ENCODE measurements around the gene HSPA12B.

HSPA12B gene

DNA sequence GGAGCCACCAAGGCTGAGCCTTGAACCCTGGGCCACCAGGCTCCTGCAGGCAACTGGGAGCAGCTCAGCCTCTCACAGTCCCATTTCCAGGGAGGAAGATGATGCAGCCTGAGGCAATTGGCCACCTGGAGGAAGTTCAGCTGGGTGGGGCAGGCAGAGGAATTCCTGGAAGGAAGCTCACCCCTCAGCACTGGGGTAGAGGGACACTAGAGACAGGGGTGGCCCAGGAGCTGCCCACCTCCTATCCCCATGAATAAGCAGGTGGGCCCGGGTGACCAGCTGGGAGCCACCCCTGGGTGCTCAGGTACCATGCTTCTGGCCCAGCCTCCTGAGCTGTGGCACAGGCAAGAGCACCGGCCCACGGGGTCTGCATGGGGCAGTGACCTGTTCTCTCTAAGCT is 3.6 kb upstream of the HSPA12B start:
- H3K4me3 ChIP-seq (replicated peaks; ENCODE audit: low read depth, low read length): no peak overlapping the region
- no peak for DNase-seq (ENCODE audit: low read depth)
- TF ChIP-seq, protein P1, sequence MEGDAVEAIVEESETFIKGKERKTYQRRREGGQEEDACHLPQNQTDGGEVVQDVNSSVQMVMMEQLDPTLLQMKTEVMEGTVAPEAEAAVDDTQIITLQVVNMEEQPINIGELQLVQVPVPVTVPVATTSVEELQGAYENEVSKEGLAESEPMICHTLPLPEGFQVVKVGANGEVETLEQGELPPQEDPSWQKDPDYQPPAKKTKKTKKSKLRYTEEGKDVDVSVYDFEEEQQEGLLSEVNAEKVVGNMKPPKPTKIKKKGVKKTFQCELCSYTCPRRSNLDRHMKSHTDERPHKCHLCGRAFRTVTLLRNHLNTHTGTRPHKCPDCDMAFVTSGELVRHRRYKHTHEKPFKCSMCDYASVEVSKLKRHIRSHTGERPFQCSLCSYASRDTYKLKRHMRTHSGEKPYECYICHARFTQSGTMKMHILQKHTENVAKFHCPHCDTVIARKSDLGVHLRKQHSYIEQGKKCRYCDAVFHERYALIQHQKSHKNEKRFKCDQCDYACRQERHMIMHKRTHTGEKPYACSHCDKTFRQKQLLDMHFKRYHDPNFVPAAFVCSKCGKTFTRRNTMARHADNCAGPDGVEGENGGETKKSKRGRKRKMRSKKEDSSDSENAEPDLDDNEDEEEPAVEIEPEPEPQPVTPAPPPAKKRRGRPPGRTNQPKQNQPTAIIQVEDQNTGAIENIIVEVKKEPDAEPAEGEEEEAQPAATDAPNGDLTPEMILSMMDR (IDR thresholded peaks at IDR 0.05; ENCODE audit: low read length, missing control alignments): no peak

DNA sequence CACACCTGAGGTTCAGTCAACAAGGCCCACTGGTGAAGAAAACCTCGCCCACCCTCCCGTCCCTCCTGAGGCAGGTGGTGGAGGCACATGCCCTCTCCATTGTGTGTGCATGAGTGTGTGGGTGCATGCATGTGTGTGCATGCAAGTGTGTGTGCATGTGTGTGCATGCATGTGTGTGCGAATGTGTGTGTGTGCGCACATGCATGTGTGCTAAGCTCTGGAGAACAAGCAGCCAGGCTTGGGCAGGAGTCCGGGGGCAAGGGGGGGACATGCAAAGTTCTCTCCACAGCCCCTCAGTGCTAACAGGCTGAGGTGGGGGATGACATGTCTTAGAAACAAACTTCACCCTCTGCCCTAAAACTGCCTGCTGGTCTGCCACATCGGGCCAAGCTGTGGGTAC is 3.1 kb upstream of the HSPA12B start:
- no peak overlapping the region for H3K4me3 ChIP-seq (replicated peaks; ENCODE audit: low read depth, low read length)
- no peak for DNase-seq (ENCODE audit: low read depth)

DNA sequence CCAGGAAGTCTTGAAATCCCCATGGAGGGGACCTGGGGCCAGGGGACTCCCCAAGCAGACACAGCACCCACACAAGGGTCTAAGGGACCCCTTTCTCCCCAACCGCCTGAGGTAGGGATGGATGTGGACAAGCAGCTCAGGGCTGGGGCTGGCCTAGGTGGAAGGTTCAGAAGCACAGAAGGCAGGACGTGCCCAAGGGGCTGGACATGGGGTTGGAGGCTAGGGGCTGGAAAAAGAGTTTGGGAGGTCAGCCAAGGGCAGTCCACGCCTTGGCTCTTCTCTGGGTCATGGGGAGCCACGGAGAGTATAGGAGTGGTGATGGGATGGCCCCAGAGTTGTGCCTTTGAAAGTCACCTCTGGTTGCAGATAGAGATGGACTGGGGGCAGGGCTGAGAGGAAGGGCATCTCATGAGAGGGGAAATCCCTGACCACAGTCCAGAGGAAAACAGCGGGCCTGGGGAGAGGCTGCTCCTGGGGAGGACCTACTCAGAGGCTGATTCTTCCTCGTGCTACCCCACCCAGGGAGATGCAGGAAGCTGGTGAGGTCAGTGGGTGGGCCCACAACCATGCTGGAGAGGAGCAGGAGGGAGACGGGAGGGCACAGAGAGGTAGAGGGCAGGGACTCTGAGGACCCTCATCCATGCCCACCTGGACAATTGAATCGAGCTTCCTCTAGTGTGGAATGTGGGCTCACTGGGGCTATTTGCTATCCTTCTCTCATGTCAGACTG is 2.5 kb upstream of the HSPA12B start:
- TF ChIP-seq, protein P1 (IDR thresholded peaks at IDR 0.05; ENCODE audit: low read length, missing control alignments): no peak
- H3K4me3 ChIP-seq (replicated peaks; ENCODE audit: low read depth, low read length): no peak overlapping the region
- DNase-seq (ENCODE audit: low read depth): no peak

More for the DNA sequence above, 3.1 kb upstream of the HSPA12B start:
- TF ChIP-seq, protein P1 (IDR thresholded peaks at IDR 0.05; ENCODE audit: low read length, missing control alignments): no peak

DNA sequence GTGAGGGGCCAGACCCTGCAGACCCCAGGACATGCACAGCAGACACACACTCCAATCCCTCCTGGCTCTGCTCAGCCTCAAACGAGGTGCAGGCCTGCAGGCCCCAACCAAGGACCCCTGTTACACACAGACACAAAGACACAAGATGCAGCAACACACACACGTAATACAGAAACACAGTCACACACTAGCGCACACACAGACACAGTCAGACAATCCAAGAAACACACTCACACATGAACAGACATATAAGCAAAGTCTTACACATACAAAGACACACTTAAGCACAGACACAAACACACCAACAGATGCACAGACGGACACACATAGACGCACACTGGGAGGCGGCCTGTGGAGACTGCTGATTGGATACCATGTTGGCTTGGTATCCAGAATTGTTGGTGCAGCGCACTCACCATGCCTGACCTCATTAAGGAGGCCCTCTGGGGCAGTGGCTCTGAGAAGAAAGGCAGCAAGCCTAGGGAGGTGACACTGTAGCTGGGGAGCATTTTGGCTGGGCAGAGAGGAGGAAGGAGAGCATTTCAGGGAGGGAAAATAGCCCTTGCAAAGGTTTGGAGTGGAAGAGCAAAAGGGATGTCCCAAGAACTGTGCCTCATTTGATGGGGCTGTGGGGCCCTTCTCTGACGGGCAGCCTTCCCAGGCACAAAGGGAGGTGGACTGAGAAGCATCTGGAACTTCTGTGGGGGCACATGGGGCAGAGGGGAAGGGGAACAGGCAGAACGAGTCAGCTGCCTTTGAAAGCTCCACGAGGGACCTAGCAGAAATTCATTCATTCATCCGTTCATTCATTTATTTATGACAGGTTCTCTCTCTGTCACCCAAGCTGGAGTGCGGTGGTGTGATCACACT is 1.4 kb upstream of the HSPA12B start:
- TF ChIP-seq, protein P1 (IDR thresholded peaks at IDR 0.05; ENCODE audit: low read length, missing control alignments): no peak
- DNase-seq (ENCODE audit: low read depth): no peak
- no peak overlapping the region for H3K4me3 ChIP-seq (replicated peaks; ENCODE audit: low read depth, low read length)

DNA sequence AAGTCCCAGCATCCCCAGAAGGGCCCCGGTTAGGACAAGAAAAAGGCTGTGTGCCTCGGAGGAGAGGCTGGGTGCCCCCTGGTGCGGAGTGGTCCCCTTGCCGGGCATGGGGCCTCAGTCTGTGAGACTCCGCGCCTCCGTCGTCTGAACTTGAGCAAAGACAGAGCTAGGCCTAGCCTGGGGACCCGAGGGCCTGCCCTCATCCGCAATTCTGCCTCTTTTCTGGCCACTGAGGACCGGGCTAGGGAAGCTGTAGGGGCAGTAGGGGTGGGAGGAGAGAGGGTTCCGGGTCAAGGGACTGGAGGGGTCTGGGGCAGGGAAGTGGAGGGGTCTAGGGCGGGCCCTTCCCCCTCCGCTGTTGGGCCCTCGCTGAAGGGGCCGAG is 550 bp upstream of the HSPA12B start:
- H3K4me3 ChIP-seq (replicated peaks; ENCODE audit: low read depth, low read length): no peak overlapping the region
- DNase-seq (ENCODE audit: low read depth): no peak
- TF ChIP-seq, protein P1 (IDR thresholded peaks at IDR 0.05; ENCODE audit: low read length, missing control alignments): no peak

DNA sequence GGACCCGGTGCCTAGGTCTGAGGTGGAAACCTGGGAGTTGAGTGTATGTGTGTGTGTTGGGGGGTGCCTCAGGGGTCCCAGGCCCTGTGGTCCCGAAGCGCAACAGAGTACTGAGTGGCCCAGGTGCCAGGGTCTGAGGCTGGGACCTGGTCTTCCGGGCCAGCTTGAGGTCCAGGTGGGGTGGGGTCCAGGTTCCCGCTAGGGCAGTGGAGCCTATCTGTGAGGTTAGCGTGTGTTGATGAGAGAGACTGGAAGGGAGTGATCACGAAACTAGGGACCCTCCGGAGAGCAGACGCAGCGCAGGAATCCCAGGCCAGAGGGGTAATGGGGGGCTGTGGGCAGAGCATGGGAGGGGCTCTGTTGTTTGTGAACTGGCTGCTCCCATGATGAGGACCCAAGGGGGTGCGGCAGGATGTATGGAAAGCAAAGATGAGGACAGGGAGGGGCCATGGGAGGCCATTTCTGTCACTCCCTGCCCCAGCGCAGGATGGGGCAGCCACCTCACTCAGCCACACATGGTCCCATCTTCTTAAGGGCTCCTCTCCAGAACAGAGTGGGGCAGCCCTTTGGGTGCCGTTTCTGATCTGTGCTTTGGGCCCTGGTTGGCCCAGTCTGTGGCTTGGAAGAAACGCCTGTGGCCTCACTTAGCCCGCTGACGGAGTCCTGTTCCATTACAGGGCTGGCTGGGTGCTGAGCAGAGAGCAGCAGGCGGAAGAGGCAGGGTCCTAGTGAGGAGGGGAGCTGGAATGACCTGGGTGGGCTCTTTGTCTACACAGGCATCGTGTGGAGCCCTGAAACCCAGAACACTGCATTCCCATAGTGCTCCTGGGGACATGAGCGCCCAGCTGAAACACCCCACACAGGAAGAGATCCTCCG is 872 bp downstream of the HSPA12B start:
- DNase-seq (ENCODE audit: low read depth): no peak
- TF ChIP-seq, protein P1 (IDR thresholded peaks at IDR 0.05; ENCODE audit: low read length, missing control alignments): no peak
- H3K4me3 ChIP-seq (replicated peaks; ENCODE audit: low read depth, low read length): no peak overlapping the region
